Stimulated activated CD4-positive, alpha-beta T cell treated with anti-CD3 and anti-CD28 coated beads, Interleukin-12 subunit alpha, Interleukin-12 subunit beta, amount 100 ng/mL, for 24 hours (primary cell): Measurements from ENCODE around the gene RCN2.
A peak's percentile ranks its signal among the peaks of the same experiment; 100 is the strongest.
"Not testable (repeated sequence)": the region's sequence is repeated elsewhere in the genome, so short reads cannot be mapped to it uniquely, and the experiment has no call there.

Experiments
- DNase-seq, 2 experiments: peaks; one replicate each; pipeline ENCODE4 v3.0.0-alpha.2; 2020; ENCODE audit warnings: low read depth in 2 of 2

RCN2 gene, protein sequence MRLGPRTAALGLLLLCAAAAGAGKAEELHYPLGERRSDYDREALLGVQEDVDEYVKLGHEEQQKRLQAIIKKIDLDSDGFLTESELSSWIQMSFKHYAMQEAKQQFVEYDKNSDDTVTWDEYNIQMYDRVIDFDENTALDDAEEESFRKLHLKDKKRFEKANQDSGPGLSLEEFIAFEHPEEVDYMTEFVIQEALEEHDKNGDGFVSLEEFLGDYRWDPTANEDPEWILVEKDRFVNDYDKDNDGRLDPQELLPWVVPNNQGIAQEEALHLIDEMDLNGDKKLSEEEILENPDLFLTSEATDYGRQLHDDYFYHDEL

DNA sequence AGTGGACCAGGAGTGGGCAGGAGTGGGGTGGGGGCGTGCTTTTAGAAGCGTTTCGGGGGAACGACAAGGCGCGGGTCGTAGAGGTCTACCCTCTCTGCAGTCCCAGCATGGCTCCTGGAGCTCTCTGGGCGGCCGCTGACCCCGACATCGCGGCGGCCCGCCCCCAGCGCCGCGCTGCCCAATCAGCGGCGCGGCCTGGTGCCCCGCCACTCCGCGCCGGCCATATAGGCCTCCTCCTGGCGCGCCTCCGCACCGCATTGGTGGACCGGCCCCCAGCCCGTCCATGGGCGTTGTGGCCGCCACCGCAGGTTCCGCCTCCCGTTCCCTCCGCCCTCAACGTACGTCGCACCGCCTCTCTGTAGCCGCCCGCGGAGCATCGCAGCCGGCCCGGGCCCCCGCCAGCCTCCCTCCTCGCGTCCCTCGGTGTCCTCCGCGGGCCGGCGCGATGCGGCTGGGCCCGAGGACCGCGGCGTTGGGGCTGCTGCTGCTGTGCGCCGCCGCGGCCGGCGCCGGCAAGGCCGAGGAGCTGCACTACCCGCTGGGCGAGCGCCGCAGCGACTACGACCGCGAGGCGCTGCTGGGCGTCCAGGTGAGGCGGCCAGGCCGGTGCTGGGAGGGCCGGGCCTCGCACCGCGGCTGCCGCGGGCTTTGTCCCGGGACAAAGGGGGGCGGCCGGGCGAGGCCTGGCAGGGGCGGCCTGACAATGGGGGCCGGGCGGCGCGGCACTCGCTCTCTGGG, at the start of gene RCN2:
RCN2 (plus strand) TSS at position 353 of the 738 bp plus-strand sequence; CDS start at position 446, 93 bp downstream.
- peak; percentile 84 to 91 for DNase-seq

DNA sequence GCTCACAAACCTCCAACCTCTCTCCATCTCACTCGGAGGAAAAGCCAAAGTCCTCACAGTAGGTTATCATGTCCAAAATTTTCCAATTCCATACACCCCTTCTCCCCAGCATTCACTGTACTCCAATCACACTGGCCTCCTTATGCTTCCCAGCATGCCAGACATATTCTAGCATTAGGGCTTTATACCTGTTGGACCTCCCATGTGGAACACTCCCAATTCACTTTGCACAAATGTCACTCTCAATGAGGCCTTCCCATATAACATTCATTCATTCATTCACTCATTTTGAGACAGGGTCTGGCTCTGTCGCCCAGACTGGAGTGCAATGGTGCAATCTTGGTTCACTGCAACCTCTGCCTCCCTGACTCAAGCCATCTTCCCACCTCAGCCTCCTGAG, 46.3 kb upstream of the RCN2 start:
- no peak for DNase-seq

DNA sequence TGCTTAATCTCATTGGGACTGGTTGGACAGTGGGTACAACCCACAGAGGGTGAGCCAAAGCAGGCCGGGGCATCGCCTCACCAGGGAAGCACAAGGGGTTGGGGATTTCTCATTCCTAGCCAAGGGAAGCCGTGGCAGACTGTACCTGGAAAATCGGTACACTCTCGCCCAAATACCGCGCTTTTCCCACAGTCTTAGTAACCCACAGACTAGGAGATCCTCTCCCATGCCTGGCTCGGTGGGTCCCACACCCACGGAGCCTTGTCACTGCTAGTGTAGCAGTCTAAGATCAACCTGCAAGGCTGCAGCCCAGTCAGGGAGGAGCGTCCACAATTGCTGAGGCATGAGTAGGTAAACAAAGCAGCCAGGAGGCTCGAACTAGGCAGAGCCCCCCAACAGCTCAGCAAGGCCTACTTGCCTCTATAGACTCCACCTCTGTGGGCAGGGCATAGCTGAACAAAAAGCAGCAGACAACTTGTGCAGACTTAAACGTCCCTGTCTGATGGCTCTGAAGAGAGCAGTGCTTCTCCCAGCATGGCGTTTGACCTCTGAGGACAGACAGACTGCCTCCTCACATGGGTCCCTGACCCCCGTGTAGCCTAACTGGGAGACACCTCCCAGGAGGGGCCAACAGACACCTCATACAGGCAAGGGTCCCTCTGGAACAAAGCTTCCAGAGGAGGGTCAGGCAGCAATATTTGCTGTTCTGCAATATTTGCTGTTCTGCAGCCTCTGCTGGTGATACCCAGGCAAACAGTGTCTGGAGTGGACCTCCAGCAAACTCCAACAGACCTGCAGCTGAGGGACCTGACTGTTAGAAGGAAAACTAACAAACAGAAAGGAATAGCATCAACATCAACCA, 44.0 kb upstream of the RCN2 start:
- DNase-seq: not testable (repeated sequence)

DNA sequence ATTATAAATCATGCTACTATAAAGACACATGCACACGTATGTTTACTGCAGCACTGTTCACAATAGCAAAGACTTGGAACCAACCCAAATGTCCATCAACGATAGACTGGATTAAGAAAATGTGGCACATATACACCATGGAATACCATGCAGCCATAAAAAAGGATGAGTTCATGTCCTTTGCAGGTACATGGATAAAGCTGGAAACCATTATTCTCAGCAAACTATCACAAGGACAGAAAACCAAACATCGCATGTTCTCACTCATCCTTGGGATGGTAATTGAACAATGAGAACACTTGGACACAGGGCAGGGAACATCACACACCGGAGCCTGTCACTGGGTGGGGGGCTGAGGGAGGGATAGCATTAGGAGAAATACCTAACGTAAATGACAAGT, 38.7 kb upstream of the RCN2 start:
- not testable (repeated sequence) for DNase-seq

DNA sequence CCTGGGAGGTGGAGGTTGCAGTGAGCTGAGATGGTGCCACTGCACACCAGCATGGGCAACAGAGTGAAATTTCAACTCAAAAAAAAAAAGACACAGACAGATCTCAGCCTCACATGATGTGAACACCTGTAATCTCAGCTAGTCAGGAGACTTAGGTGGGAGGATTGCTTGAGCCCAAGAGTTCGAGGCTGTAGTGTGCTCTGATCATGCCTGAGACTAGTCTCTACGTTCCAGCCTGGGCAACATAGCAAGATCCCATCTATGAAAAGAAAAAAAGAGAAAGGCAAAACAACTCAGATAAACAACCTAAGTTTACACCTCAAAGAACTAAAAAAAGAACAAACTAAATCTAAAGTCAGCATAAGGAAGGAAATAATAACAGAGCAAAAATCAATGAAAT, 37.4 kb upstream of the RCN2 start:
- DNase-seq: no peak

DNA sequence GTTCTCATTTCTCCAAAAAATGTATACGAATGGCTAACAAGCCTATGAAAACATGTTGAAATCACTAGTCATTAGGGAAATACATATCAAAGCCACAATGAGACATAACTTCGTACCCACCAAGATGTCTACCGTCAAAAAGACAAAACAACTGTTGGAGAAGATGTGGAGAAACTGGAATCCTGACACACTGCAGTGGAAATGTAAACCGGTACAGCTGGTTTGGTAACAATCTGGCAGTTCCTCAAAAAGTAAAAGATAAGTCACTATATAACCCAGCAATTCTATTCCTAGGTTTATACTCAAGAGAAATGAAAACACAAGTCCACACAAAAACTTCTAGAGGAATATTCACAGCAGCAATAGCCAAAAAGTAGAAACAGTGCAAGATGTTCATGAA, 33.4 kb upstream of the RCN2 start:
- no peak for DNase-seq

DNA sequence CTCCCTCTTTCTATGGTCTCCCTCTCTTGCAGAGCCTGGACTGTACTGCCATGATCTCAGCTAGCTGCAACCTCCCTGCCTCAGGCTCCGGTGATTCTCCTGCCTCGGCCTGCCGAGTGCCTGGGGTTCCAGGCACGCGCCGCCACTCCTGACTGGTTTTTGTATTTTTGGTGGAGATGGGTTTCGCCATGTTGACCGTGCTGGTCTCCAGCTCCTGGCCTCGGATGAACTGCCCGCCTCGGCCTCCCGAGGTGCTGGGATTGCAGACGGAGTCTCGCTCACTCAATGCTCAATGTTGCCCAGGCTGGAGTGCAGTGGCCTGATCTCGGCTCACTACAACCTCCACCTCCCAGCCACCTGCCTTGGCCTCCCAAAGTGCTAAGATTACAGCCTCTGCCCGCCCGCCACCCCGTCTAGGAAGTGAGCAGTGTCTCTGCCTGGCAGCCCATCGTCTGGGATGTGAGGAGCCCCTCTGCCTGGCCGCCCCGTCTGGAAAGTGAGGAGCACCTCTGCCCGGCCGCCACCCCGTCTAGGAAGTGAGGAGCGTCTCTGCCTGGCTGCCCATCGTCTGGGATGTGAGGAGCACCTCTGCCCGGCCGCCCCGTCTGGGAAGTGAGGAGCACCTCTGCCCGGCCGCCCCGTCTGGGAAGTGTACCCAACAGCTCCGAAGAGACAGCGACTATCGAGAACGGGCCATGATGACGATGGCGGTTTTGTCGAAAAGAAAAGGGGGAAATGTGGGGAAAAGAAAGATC, 32.2 kb upstream of the RCN2 start:
- DNase-seq: not testable (repeated sequence)

DNA sequence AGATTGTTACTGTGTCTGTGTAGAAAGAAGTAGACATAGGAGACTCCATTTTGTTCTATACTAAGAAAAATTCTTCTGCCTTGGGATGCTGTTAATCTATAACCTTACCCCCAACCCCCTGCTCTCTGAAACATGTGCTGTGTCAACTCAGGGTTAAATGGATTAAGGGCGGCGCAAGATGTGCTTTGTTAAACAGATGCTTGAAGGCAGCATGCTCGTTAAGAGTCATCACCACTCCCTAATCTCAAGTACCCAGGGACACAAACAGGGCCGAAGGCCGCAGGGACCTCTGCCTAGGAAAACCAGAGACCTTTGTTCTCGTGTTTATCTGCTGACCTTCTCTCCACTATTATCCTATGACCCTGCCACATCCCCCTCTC, 31.6 kb upstream of the RCN2 start:
- DNase-seq: not testable (repeated sequence)

DNA sequence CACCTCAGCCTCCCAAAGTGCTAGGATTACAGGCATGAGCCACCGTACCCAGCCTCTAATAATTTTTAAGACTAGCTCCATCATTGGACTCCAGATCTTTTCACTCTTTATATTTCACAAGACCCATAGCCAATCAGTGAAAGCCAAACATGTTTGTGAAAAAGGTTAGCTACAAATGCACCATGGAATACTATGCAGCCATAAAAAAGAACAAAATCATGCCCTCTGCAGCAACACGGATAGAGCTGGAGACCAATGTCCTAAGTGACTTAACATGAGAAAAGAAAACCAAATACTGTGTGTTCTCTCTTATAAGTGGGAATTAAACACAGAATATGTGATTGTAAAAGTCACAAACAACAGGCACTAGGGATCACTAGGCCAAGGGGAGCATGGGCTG, 29.6 kb upstream of the RCN2 start:
- no peak for DNase-seq

DNA sequence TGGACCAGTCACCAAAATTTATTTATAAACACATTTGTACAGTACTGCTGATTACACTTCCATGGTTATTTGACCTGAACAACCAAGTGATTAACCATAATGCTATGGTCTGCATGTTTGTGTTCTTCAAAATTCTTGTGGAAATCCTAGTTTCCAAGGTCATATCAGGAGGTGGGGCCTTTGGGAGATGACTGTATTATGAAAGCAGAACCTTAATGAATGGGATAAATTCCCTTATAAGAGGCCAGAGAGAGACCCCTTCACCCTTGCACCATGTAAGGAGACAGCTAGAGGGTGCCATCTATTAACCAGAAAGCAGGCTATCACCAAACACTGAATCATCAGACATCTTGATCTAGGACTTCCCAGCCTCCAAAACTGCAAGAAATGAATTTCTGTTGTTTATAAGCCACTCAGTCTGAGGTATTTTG, 28.3 kb upstream of the RCN2 start:
- no peak for DNase-seq

DNA sequence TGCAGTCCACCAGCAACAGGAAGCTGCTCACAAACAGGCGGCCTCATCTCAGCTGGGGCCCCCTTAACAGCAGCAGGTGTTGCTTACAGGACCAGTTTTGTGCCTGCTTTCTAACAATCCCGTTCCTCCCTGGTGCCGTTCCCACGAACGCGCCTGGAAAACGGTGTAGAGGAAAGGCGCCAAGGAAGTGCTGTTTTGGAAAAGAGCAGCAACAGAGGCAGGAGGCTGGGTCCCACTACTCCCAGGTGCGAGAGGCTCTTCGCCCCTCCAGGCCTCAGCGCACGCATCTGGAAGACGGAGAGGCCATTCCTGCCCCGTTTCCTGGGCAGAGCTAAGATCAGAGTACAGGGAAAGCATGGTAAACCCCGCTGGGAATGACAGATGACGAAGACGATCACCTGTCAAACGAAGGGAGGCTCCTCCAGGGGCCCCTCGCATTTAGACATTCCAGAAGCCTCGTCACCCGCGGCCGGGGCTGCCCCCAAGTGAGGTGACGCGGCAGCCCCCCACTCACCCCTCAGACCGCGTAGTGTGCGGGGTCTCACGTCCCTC, 27.0 kb upstream of the RCN2 start:
- DNase-seq: peak in 1 of 2 experiments; percentile 6

DNA sequence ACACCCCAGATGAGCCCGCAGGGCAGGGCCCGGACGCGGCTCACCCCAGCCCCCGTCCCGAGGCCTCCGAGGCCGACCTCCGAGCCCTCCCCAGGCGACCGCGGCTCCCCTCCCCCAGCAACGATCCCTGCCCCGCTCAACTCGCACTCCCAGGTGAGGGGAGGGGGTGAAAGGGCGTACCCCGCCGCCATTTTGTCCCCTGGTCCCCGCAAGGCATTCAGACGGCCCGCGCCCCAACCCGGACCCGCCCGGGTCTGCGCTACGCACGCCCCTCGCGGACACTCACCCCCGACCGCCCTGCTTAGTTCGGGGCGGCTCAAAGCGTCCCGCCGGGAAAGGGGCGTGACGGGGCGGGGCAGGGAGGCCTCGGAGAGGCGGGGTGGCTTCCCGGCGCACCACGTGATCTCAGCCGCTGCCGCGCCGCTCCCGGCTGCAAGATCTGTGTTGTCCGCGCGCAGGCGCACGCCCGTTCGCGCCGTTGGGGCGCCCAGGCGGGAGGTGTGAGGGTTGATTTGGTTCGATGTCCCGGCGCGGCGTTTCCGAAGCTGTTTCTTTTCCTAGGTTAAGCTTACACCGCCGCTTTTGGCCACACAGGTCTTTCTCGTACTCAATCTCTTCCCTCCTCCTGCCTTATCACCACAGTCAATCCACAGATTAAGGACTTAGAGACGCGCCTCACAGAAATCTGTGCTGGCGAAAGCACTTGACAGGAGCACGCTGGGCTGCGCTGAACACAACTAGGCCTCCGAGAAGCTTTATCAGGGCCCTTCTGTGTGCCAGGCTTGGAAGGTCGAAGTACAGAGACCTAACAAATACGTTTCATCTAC, 26.3 kb upstream of the RCN2 start, which contains the start of gene SCAPER:
SCAPER (minus strand) TSS at position 328 of the 827 bp plus-strand sequence. CDS start 21,523 bp downstream, outside the sequence.
- DNase-seq: peak; percentile 84 to 91

DNA sequence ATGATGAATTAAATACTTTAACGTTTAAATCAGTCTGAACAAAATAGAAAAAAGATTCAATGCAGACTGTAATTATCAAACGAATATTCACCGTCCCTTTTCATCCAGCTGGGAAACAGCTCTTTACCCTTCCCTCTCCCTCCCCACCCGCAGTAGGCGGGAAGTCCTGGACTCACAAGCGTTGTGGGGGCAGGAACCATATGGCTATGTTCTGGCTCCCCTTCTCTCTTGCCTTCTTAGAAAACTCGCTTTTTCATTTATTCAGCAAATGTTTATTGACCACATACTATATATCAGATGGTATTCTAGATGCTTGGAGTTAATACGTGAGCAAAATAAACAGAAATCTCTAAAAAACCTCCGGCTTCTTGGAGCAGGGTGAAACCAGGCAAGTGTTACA, 25.7 kb upstream of the RCN2 start:
- DNase-seq: no peak

DNA sequence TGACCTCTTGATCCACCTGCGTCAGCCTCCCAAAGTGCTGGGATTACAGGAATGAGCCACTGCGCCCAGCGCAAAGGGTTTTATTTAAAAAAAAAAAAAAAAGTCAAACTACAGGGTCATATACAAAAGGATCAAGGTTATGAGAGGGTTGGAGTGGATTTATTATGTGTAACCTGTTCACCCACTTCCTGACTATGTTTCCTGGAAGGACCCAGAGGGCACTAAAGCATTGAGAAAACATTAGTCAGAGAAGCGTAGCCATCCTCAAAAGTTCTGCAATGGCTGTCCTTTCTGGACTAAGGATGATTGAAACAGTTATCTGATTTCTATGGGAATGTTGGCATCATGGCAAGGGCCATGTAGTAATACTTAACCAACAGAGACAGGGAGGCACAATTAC, 19.1 kb upstream of the RCN2 start:
- no peak for DNase-seq

DNA sequence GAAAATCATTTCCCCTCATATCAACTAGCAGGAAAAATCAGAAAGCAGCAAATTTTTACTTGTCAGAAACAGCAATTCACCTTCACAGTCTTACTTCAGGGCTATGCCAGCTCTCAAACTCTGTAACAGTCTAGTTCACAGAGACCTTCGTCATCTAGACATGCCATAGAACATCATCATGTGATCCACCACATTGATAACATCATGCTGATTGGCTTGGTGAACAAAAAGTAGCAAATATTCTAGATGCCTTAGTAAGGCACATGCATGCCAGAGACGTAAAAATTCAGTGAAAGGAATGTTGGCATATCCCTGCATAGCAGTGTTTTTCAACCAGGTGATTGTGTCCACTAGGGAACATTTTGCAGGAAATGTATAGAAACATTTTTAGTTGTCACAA, 17.8 kb upstream of the RCN2 start:
- no peak for DNase-seq

DNA sequence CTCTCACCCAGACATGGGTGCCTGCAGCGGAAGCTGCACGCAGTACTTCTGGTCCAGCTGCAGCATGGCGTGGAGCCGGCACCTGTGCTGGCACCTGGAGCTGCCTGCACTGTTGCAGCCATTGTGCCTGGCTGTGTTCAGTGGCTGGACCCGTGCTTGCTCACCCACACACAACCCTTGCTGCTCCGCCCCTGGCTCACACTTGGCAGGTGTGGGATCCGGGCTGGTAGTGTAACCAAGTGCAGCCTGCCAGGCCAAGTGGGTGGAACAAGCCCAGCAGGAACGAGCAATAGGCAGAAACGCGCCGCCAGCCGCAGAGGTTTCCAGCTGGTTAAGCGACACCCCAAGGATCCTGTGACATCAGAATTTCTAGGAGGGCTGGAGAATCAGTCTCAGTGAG, 15.2 kb upstream of the RCN2 start:
- DNase-seq: no peak

DNA sequence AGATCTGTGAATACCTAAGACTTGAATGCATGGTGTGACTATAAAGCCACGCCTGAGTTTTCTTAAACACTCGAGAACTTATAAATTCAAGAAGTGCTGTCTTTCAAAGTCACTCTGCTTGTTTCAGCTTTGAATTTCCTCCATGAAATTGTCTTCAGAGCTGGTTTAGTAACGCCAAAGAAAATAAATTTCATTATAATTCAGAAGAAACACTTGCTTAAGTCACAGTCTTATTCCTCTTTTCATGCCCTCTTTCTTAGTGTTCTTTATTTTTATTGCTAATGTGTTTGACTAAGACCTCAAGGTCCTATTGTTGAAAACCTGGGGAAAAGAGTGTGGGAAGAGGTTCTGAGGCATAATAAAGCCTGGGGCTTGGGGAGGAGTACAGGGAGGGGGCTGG, 3.3 kb upstream of the RCN2 start:
- no peak for DNase-seq

DNA sequence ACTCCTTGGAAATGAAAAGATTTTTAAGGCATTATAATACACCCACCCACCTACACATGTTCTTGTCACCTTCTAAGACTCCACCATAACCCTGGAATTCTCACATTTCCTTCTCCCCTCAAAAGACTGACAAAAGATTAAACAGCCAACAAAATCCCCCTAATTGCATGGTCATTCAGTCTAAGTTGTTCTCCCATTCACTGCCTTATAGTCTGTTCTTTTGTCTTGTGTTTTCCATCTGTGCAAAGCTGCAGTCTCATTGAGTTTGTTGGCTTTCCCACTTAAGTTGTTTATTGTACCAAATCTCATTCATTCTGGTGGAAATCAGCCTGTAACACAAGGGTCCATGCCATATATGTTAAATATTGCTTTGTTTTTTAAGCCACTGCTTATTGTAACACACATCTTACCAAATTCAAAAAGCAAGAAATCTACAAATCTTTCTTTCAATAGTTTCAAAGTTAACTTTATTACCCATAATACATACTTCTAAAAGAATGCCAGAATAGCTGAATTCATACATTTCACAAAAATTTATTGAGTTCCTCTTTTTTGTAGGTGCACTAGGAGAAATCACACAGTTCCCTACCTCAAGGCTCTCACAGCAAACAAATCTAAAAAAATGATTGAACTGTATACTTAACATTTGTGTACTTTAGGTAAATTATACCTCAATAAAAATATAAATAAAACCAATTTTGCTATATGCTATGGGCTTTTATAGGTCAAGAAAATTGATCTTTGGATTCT, 2.4 kb upstream of the RCN2 start:
- DNase-seq: no peak

DNA sequence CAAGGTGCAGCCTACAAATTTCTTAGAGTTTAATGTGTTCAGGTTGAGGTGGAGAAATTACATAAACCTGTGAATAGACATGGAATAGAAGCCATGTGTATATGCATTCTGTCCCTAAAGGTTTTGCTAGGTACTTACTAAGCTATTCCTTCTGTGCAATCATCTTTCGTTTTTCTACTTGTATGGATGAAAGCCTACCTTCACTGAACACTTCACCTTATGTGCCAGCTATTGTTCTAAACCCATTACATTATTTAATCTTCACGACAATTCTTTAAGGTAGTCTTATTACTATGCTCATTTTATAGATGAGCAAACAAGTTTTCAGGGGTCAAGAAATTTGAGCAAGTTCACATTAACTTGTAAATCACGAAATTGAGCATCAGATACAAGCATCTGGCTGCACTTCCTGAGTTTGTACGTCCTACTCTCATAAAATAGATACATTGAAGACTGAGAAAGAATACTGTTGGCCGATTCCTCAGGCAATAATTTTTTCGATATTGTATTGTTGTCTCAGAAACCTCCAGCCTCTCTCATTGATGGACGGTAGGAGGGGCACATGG, 635 bp upstream of the RCN2 start:
- DNase-seq: no peak
